GM19395 (cell line): Measurements from ENCODE around the gene MED17.
A peak's percentile ranks its signal among the peaks of the same experiment; 100 is the strongest.
"Not testable (repeated sequence)": the region's sequence is repeated elsewhere in the genome, so short reads cannot be mapped to it uniquely, and the experiment has no call there.

Source experiments
- ATAC-seq: cut with Tn5 transposase; IDR thresholded peaks from one replicate; pipeline ENCODE4 v1.9.1; 2021; ENCODE audit warnings: mild to moderate bottlenecking, moderate library complexity; ENCODE audit not compliant: unreplicated experiment

The MED17 gene

GRCh38 chr11:93757924-93758865 lies 25.9 kb upstream of the MED17 start:
- no peak for ATAC-seq

- not testable (repeated sequence) for ATAC-seq
These were observed 25.0 kb upstream of the MED17 start for GRCh38 chr11:93759123-93759522.

- ATAC-seq = no peak
These were observed 22.2 kb upstream of the MED17 start for GRCh38 chr11:93761910-93762309.

GRCh38 chr11:93765551-93765950 lies 18.5 kb upstream of the MED17 start:
- no peak for ATAC-seq

GRCh38 chr11:93766504-93766903 lies 17.6 kb upstream of the MED17 start:
- no peak for ATAC-seq

- no peak for ATAC-seq
These were observed 17.1 kb upstream of the MED17 start for GRCh38 chr11:93767018-93767417.

- ATAC-seq = no peak
These were observed 13.9 kb upstream of the MED17 start for GRCh38 chr11:93770160-93770559.

- no peak for ATAC-seq
These were observed 12.0 kb upstream of the MED17 start for GRCh38 chr11:93772123-93772522.

GRCh38 chr11:93773045-93773477 lies 11.0 kb upstream of the MED17 start:
- no peak for ATAC-seq

GRCh38 chr11:93773601-93774200 lies 10.4 kb upstream of the MED17 start:
- ATAC-seq = no peak

- not testable (repeated sequence) for ATAC-seq
These were observed 9.5 kb upstream of the MED17 start for GRCh38 chr11:93774560-93774959.

GRCh38 chr11:93775289-93775688 lies 8.8 kb upstream of the MED17 start:
- ATAC-seq = no peak

GRCh38 chr11:93783362-93783761 lies 720 bp upstream of the MED17 start:
- no peak for ATAC-seq

- peak; percentile 63 for ATAC-seq
These were observed 327 bp upstream of the MED17 start for GRCh38 chr11:93783765-93784144.

GRCh38 chr11:93784935-93785360 lies 866 bp downstream of the MED17 start:
- peak; percentile 39 for ATAC-seq

GRCh38 chr11:93791493-93791892 lies 7.4 kb downstream of the MED17 start:
- ATAC-seq = no peak

GRCh38 chr11:93796441-93797231 lies 12.6 kb downstream of the MED17 start:
- no peak for ATAC-seq

GRCh38 chr11:93801366-93801765 lies 17.3 kb downstream of the MED17 start:
- ATAC-seq = no peak

GRCh38 chr11:93804879-93805278 lies 20.8 kb downstream of the MED17 start:
- ATAC-seq = no peak

- ATAC-seq = no peak
These were observed 23.9 kb downstream of the MED17 start for GRCh38 chr11:93807980-93808379.

- no peak for ATAC-seq
These were observed 29.9 kb downstream of the MED17 start for GRCh38 chr11:93813974-93814373.
